Measurements from ENCODE around the gene RNF31. TPM values are rescaled to one million over a fixed set of nuclear protein-coding genes. Genes with fewer than 3 reads are reported as not detected.

Gene RNF31
- total RNA-seq, 1 donor from 2014 or later = 88.2 TPM

- H3K9me3 Mint-ChIP-seq (ENCODE audit: unreplicated experiment) = peaks cover 7% of the 10 kb centered on the region
- no peak for DNase-seq
- H3K4me3 Mint-ChIP-seq (ENCODE audit: unreplicated experiment) = no peak overlapping the region
- H3K27ac Mint-ChIP-seq (ENCODE audit: unreplicated experiment) = no peak overlapping the region
- TF ChIP-seq CTCF (IDR thresholded peaks at IDR 0.05; ENCODE audit: partially characterized antibody, unreplicated experiment) = no peak
- no peaks in the 10 kb centered on the region for H3K36me3 Mint-ChIP-seq (ENCODE audit: unreplicated experiment)
- H3K4me1 Mint-ChIP-seq (ENCODE audit: low read depth, unreplicated experiment) = peaks cover 11% of the 10 kb centered on the region
- H3K27me3 Mint-ChIP-seq (ENCODE audit: unreplicated experiment) = peaks cover 7% of the 10 kb centered on the region
Observed at GRCh38 chr14:24176599-24176998, 29.3 kb downstream of the RNF31 start.

- TF ChIP-seq CTCF (IDR thresholded peaks at IDR 0.05; ENCODE audit: partially characterized antibody, unreplicated experiment) = no peak
- Mint-ChIP-seq H3K27me3 (ENCODE audit: unreplicated experiment) (peaks cover 7% of the 10 kb centered on the region), H3K9me3 (ENCODE audit: unreplicated experiment) (peaks cover 7% of the 10 kb centered on the region), H3K36me3 (ENCODE audit: unreplicated experiment) (no peaks in the 10 kb centered on the region), H3K27ac (ENCODE audit: unreplicated experiment) (no peak overlapping the region), H3K4me3 (ENCODE audit: unreplicated experiment) (no peak overlapping the region), H3K4me1 (ENCODE audit: low read depth, unreplicated experiment) (peaks cover 11% of the 10 kb centered on the region)
- no peak for DNase-seq
Observed at GRCh38 chr14:24177041-24177825, 29.9 kb downstream of the RNF31 start.

- Mint-ChIP-seq H3K27me3 (ENCODE audit: unreplicated experiment) (peaks cover 6% of the 10 kb centered on the region), H3K27ac (ENCODE audit: unreplicated experiment) (no peak overlapping the region), H3K4me1 (ENCODE audit: low read depth, unreplicated experiment) (peaks cover 11% of the 10 kb centered on the region), H3K36me3 (ENCODE audit: unreplicated experiment) (no peaks in the 10 kb centered on the region), H3K4me3 (ENCODE audit: unreplicated experiment) (no peak overlapping the region), H3K9me3 (ENCODE audit: unreplicated experiment) (peaks cover 7% of the 10 kb centered on the region)
- no peak for DNase-seq
- no peak for TF ChIP-seq CTCF (IDR thresholded peaks at IDR 0.05; ENCODE audit: partially characterized antibody, unreplicated experiment)
Observed at GRCh38 chr14:24177891-24178290, 30.6 kb downstream of the RNF31 start.

- peaks cover 7% of the 10 kb centered on the region for H3K9me3 Mint-ChIP-seq (ENCODE audit: unreplicated experiment)
- TF ChIP-seq CTCF (IDR thresholded peaks at IDR 0.05; ENCODE audit: partially characterized antibody, unreplicated experiment) = no peak
- peaks cover 5% of the 10 kb centered on the region for H3K27me3 Mint-ChIP-seq (ENCODE audit: unreplicated experiment)
- no peak for DNase-seq
- H3K36me3 Mint-ChIP-seq (ENCODE audit: unreplicated experiment) = no peaks in the 10 kb centered on the region
- H3K27ac Mint-ChIP-seq (ENCODE audit: unreplicated experiment) = peak overlapping the region; percentile 43
- peaks cover 8% of the 10 kb centered on the region for H3K4me1 Mint-ChIP-seq (ENCODE audit: low read depth, unreplicated experiment)
- H3K4me3 Mint-ChIP-seq (ENCODE audit: unreplicated experiment) = no peak overlapping the region
Observed at GRCh38 chr14:24178399-24179178, 31.3 kb downstream of the RNF31 start.

Measured in glutamatergic neuron (in vitro differentiated cells).